ENCODE data around the gene SARS1.

SARS1 gene

GRCh38 chr1:109240158-109241152, 26.7 kb downstream of the SARS1 start:
- no peak for DNase-seq (ENCODE audit: low read depth, low spot score)
- Histone ChIP-seq H3K9me3 (ENCODE audit: control insufficient read depth, insufficient read depth, low read length) (no peaks in the 10 kb centered on the region), H3K27me3 (ENCODE audit: control insufficient read depth, insufficient read depth, low read length) (no peaks in the 10 kb centered on the region), H3K36me3 (ENCODE audit: control insufficient read depth, insufficient read depth, low read length) (peaks cover 6% of the 10 kb centered on the region; the same call in 1 of the 2 replicates), H3K27ac (ENCODE audit: low read length) (no peak overlapping the region), H3K4me1 (ENCODE audit: control insufficient read depth, insufficient read depth, low read length) (peaks cover 12% of the 10 kb centered on the region; the same call in 1 of the 2 replicates), H3K4me3 (ENCODE audit: low read length) (no peak overlapping the region)
- WGBS (ENCODE audit: insufficient coverage, insufficient read length): no CpG with 5 or more reads among the region's 26 CpGs

- H3K9me3 ChIP-seq (ENCODE audit: control insufficient read depth, insufficient read depth, low read length): no peaks in the 10 kb centered on the region
- H3K27me3 ChIP-seq (ENCODE audit: control insufficient read depth, insufficient read depth, low read length): no peaks in the 10 kb centered on the region
- no peak overlapping the region for H3K27ac ChIP-seq (ENCODE audit: low read length)
- no CpG with 5 or more reads among the region's 6 CpGs for WGBS (ENCODE audit: insufficient coverage, insufficient read length)
- H3K4me3 ChIP-seq (ENCODE audit: low read length): no peak overlapping the region
- DNase-seq (ENCODE audit: low read depth, low spot score): no peak
- peaks cover 12% of the 10 kb centered on the region; the same call in 1 of the 2 replicates for H3K4me1 ChIP-seq (ENCODE audit: control insufficient read depth, insufficient read depth, low read length)
- H3K36me3 ChIP-seq (ENCODE audit: control insufficient read depth, insufficient read depth, low read length): peaks cover 4% of the 10 kb centered on the region; the same call in 1 of the 2 replicates
Observed at GRCh38 chr1:109241344-109241743, 27.6 kb downstream of the SARS1 start.

GRCh38 chr1:109241841-109242345, 28.2 kb downstream of the SARS1 start:
- Histone ChIP-seq H3K9me3 (ENCODE audit: control insufficient read depth, insufficient read depth, low read length) (no peaks in the 10 kb centered on the region), H3K27ac (ENCODE audit: low read length) (no peak overlapping the region), H3K4me3 (ENCODE audit: low read length) (no peak overlapping the region), H3K4me1 (ENCODE audit: control insufficient read depth, insufficient read depth, low read length) (peaks cover 12% of the 10 kb centered on the region; the same call in 1 of the 2 replicates), H3K36me3 (ENCODE audit: control insufficient read depth, insufficient read depth, low read length) (peaks cover 4% of the 10 kb centered on the region; the same call in 1 of the 2 replicates), H3K27me3 (ENCODE audit: control insufficient read depth, insufficient read depth, low read length) (no peaks in the 10 kb centered on the region)
- WGBS (ENCODE audit: insufficient coverage, insufficient read length): no CpG with 5 or more reads among the region's 8 CpGs
- no peak for DNase-seq (ENCODE audit: low read depth, low spot score)

- no CpG with 5 or more reads among the region's 7 CpGs for WGBS (ENCODE audit: insufficient coverage, insufficient read length)
- Histone ChIP-seq H3K4me1 (ENCODE audit: control insufficient read depth, insufficient read depth, low read length) (peaks cover 12% of the 10 kb centered on the region; the same call in 1 of the 2 replicates), H3K27me3 (ENCODE audit: control insufficient read depth, insufficient read depth, low read length) (no peaks in the 10 kb centered on the region), H3K9me3 (ENCODE audit: control insufficient read depth, insufficient read depth, low read length) (no peaks in the 10 kb centered on the region), H3K27ac (ENCODE audit: low read length) (no peak overlapping the region), H3K4me3 (ENCODE audit: low read length) (no peak overlapping the region), H3K36me3 (ENCODE audit: control insufficient read depth, insufficient read depth, low read length) (peaks cover 4% of the 10 kb centered on the region; the same call in 1 of the 2 replicates)
- DNase-seq (ENCODE audit: low read depth, low spot score): no peak
Observed at GRCh38 chr1:109242387-109242786, 28.7 kb downstream of the SARS1 start.

- Histone ChIP-seq H3K27ac (ENCODE audit: low read length) (no peak overlapping the region), H3K4me3 (ENCODE audit: low read length) (no peak overlapping the region), H3K4me1 (ENCODE audit: control insufficient read depth, insufficient read depth, low read length) (peaks cover 10% of the 10 kb centered on the region; the same call in 1 of the 2 replicates), H3K9me3 (ENCODE audit: control insufficient read depth, insufficient read depth, low read length) (no peaks in the 10 kb centered on the region), H3K36me3 (ENCODE audit: control insufficient read depth, insufficient read depth, low read length) (no peaks in the 10 kb centered on the region), H3K27me3 (ENCODE audit: control insufficient read depth, insufficient read depth, low read length) (no peaks in the 10 kb centered on the region)
- DNase-seq (ENCODE audit: low read depth, low spot score): no peak
- no CpG with 5 or more reads among the region's 5 CpGs for WGBS (ENCODE audit: insufficient coverage, insufficient read length)
Observed at GRCh38 chr1:109243221-109243620, 29.5 kb downstream of the SARS1 start.

GRCh38 chr1:109243860-109244552, 30.3 kb downstream of the SARS1 start:
- Histone ChIP-seq H3K27me3 (ENCODE audit: control insufficient read depth, insufficient read depth, low read length) (no peaks in the 10 kb centered on the region), H3K4me3 (ENCODE audit: low read length) (no peak overlapping the region), H3K27ac (ENCODE audit: low read length) (no peak overlapping the region), H3K9me3 (ENCODE audit: control insufficient read depth, insufficient read depth, low read length) (no peaks in the 10 kb centered on the region), H3K36me3 (ENCODE audit: control insufficient read depth, insufficient read depth, low read length) (no peaks in the 10 kb centered on the region), H3K4me1 (ENCODE audit: control insufficient read depth, insufficient read depth, low read length) (peaks cover 15% of the 10 kb centered on the region; the same call in 1 of the 2 replicates)
- no CpG with 5 or more reads among the region's 8 CpGs for WGBS (ENCODE audit: insufficient coverage, insufficient read length)
- no peak for DNase-seq (ENCODE audit: low read depth, low spot score)

GRCh38 chr1:109246141-109246551, 32.4 kb downstream of the SARS1 start:
- H3K9me3 ChIP-seq (ENCODE audit: control insufficient read depth, insufficient read depth, low read length): no peaks in the 10 kb centered on the region
- WGBS (ENCODE audit: insufficient coverage, insufficient read length): no CpG with 5 or more reads among the region's 7 CpGs

GRCh38 chr1:109247401-109248365, 34.0 kb downstream of the SARS1 start:
- no peaks in the 10 kb centered on the region for H3K36me3 ChIP-seq (ENCODE audit: control insufficient read depth, insufficient read depth, low read length)
- H3K4me1 ChIP-seq (ENCODE audit: control insufficient read depth, insufficient read depth, low read length): peaks cover 11% of the 10 kb centered on the region; the same call in 1 of the 2 replicates
- DNase-seq (ENCODE audit: low read depth, low spot score): no peak
- no peak overlapping the region for H3K4me3 ChIP-seq (ENCODE audit: low read length)
- no peaks in the 10 kb centered on the region for H3K9me3 ChIP-seq (ENCODE audit: control insufficient read depth, insufficient read depth, low read length)
- no CpG with 5 or more reads among the region's 8 CpGs for WGBS (ENCODE audit: insufficient coverage, insufficient read length)
- H3K27ac ChIP-seq (ENCODE audit: low read length): no peak overlapping the region
- H3K27me3 ChIP-seq (ENCODE audit: control insufficient read depth, insufficient read depth, low read length): 0 out of 2 replicates have a peak, but pooled peaks cover 5% of the 10 kb centered on the region

More at GRCh38 chr1:109246141-109246551, 32.4 kb downstream of the SARS1 start:
- no peak overlapping the region for H3K4me3 ChIP-seq (ENCODE audit: low read length)
- no peak for DNase-seq (ENCODE audit: low read depth, low spot score)
- 0 out of 2 replicates have a peak, but pooled peaks cover 5% of the 10 kb centered on the region for H3K27me3 ChIP-seq (ENCODE audit: control insufficient read depth, insufficient read depth, low read length)
- no peaks in the 10 kb centered on the region for H3K36me3 ChIP-seq (ENCODE audit: control insufficient read depth, insufficient read depth, low read length)
- peaks cover 14% of the 10 kb centered on the region; the same call in 1 of the 2 replicates for H3K4me1 ChIP-seq (ENCODE audit: control insufficient read depth, insufficient read depth, low read length)
- H3K27ac ChIP-seq (ENCODE audit: low read length): no peak overlapping the region

- Histone ChIP-seq H3K36me3 (ENCODE audit: control insufficient read depth, insufficient read depth, low read length) (no peaks in the 10 kb centered on the region), H3K4me3 (ENCODE audit: low read length) (no peak overlapping the region), H3K4me1 (ENCODE audit: control insufficient read depth, insufficient read depth, low read length) (peaks cover 13% of the 10 kb centered on the region), H3K9me3 (ENCODE audit: control insufficient read depth, insufficient read depth, low read length) (no peaks in the 10 kb centered on the region), H3K27ac (ENCODE audit: low read length) (no peak overlapping the region), H3K27me3 (ENCODE audit: control insufficient read depth, insufficient read depth, low read length) (0 out of 2 replicates have a peak, but pooled peaks cover 5% of the 10 kb centered on the region)
- DNase-seq (ENCODE audit: low read depth, low spot score): no peak
- WGBS (ENCODE audit: insufficient coverage, insufficient read length): no CpG with 5 or more reads among the region's 7 CpGs
Observed at GRCh38 chr1:109248444-109248796, 34.7 kb downstream of the SARS1 start.
